Kidney (tissue), 14 donors: Measurements from ENCODE around the gene KDM8. TPM values are rescaled to one million over a fixed set of nuclear protein-coding genes. Genes with fewer than 3 reads are reported as not detected.
"Not testable (repeated sequence)": the region's sequence is repeated elsewhere in the genome, so short reads cannot be mapped to it uniquely, and the experiment has no call there.

Experiments used
- DNase-seq, 5 donors: peaks; one replicate each; pipeline ENCODE4 v3.0.0-alpha.2; 2013 to 2020
- FAIRE-seq: peaks from 2 replicates; lab custom pipeline; 2012; peaks lifted over from hg19 to GRCh38; lab: Jason Lieb, UNC
- H3K27ac ChIP-seq, 2 donors: one replicate each; pipeline ENCODE4 v1.7.0; 2013; ENCODE audit warnings: low read depth in 2 of 2, low read length in 2 of 2, inconsistent platforms in 1 of 2
- H3K27me3 ChIP-seq: one replicate; pipeline ENCODE4 v1.7.1; 2013; ENCODE audit warnings: low read length, inconsistent platforms; ENCODE audit not compliant: control insufficient read depth, insufficient read depth
- H3K36me3 ChIP-seq, 3 donors: one replicate each; pipeline versions ENCODE4 v1.7.0 to v1.7.1; 2013; ENCODE audit warnings: low read length in 3 of 3, control low read depth in 1 of 3, inconsistent platforms in 1 of 3; ENCODE audit not compliant: insufficient read depth in 3 of 3, control insufficient read depth in 2 of 3
- H3K4me1 ChIP-seq, 3 donors: one replicate each; pipeline versions ENCODE4 v1.7.0 to v1.7.1; 2013; ENCODE audit warnings: low read length in 3 of 3, inconsistent platforms in 1 of 3, low read depth in 1 of 3; ENCODE audit not compliant: control insufficient read depth in 2 of 3, insufficient read depth in 2 of 3
- H3K4me3 ChIP-seq, 3 donors: one replicate each; pipeline versions ENCODE4 v1.7.0 to v1.8.1; 2013; ENCODE audit warnings: low read length in 3 of 3, control low read depth in 1 of 3, inconsistent platforms in 1 of 3
- H3K9ac ChIP-seq, 3 donors: one replicate each; pipeline versions ENCODE4 v1.7.0 to v1.7.1; 2013; ENCODE audit warnings: low read length in 3 of 3, control low read depth in 1 of 3, inconsistent platforms in 1 of 3
- H3K9me3 ChIP-seq, 3 donors: one replicate each; pipeline versions ENCODE4 v1.7.0 to v1.7.1; 2013; ENCODE audit warnings: low read length in 3 of 3, control low read depth in 1 of 3, inconsistent platforms in 1 of 3; ENCODE audit not compliant: control insufficient read depth in 2 of 3, insufficient read depth in 1 of 3
- CTCF ChIP-seq: IDR thresholded peaks from 3 replicates; pipeline ENCODE4 v1.5.1; 2012; ENCODE audit warnings: mild to moderate bottlenecking, moderate library complexity, borderline replicate concordance; ENCODE audit not compliant: insufficient read depth; ENCODE audit errors: extremely low read depth
- intact Hi-C: fragments of 100-400 bp; cut with DNase I; formaldehyde crosslinking; loops from one replicate; pipeline ENCODE4 v1.11.1; 2022
- polyA plus RNA-seq: library from polyadenylated mRNA; stranded (reverse); fragments of 350-450 nt; fragmentation: Illumina TruSeq; extraction: RNeasy Lipid Tissue Mini Kit (QIAGEN cat#74804); gene quantifications from one replicate; pipeline ENCODE4 v1.2.3, GENCODE V29; 2014; ENCODE audit warnings: low read depth, low replicate concordance; ENCODE audit not compliant: insufficient read depth
- total RNA-seq: library from RNA; stranded (reverse); fragmentation: NEBNext Ultra II Directional; extraction: Animal tissue kit (Norgen Biotek cat#: 25700); gene quantifications from one replicate; pipeline ENCODE4 v1.2.1, GENCODE V29; 2021
- donor health status: control.
- donor health status: control.
- donor health status: control.
- donor health status: control.
- donor health status: control.
- donor health status: DM: yes; HTN: yes; CAD: no.
- donor health status: Normal renal cell carcinoma (clear cell type).

Gene KDM8
- total and polyA plus RNA-seq, 2 donors from 2014 or later, result 6.3 to 8.5 TPM

GRCh38 chr16:27246439-27246838, 43.1 kb downstream of the KDM8 start:
- FAIRE-seq, result no peak

GRCh38 chr16:27247076-27247475, 43.8 kb downstream of the KDM8 start:
- H3K4me3 ChIP-seq, H3K9me3 ChIP-seq, DNase-seq, H3K36me3 ChIP-seq, FAIRE-seq, H3K27me3 ChIP-seq, H3K9ac ChIP-seq, H3K27ac ChIP-seq: not testable (repeated sequence)
- intact Hi-C loops, result loop anchor here (10.0 kb wide), 1 partner anchor 78 kb away; no protein-coding TSS in a partner anchor
- peaks cover 3 to 32% (median 28%) of the 10 kb centered on the region in 3 donors for H3K4me1 ChIP-seq

More at GRCh38 chr16:27246439-27246838, 43.1 kb downstream of the KDM8 start:
- no peaks in the 10 kb centered on the region for H3K27me3 ChIP-seq
- no peak for TF ChIP-seq CTCF
- no peak overlapping the region for H3K4me3 ChIP-seq
- H3K9me3 ChIP-seq, result no peaks in the 10 kb centered on the region
- H3K4me1 ChIP-seq, result peaks cover 3 to 37% (median 28%) of the 10 kb centered on the region in 3 donors
- H3K36me3 ChIP-seq, result no peaks in the 10 kb centered on the region
- intact Hi-C loops, result loop anchor here (10.0 kb wide), 1 partner anchor 78 kb away; no protein-coding TSS in a partner anchor
- peak in 1 of 5 donors; percentile 32 for DNase-seq
- H3K27ac ChIP-seq, result no peak overlapping the region
- no peak overlapping the region for H3K9ac ChIP-seq

- Histone ChIP-seq H3K4me3 (no peak overlapping the region), H3K9me3 (no peaks in the 10 kb centered on the region), H3K36me3 (peaks cover 0 to under 1% (median 0%) of the 10 kb centered on the region in 3 donors), H3K27me3 (no peaks in the 10 kb centered on the region), H3K27ac (no peak overlapping the region), H3K4me1 (peaks cover 3 to 26% (median 21%) of the 10 kb centered on the region in 3 donors), H3K9ac (no peak overlapping the region)
- FAIRE-seq (no peak), DNase-seq (no peak)
- intact Hi-C loops, result loop anchor here (10.0 kb wide), 1 partner anchor 77 kb away; no protein-coding TSS in a partner anchor
- no peak for TF ChIP-seq CTCF
Measured at GRCh38 chr16:27248036-27248435, 44.7 kb downstream of the KDM8 start.

GRCh38 chr16:27248886-27249285, 45.6 kb downstream of the KDM8 start:
- not testable (repeated sequence) for H3K27ac ChIP-seq

More at GRCh38 chr16:27248886-27249285, 45.6 kb downstream of the KDM8 start:
- not testable (repeated sequence) for H3K36me3 ChIP-seq, H3K27me3 ChIP-seq, DNase-seq, H3K4me3 ChIP-seq, H3K9me3 ChIP-seq, H3K9ac ChIP-seq, FAIRE-seq
- intact Hi-C loops, result loop anchor here (10.0 kb wide), 1 partner anchor 76 kb away; no protein-coding TSS in a partner anchor
- H3K4me1 ChIP-seq, result peaks cover 0 to 19% (median 13%) of the 10 kb centered on the region in 3 donors
